ENCODE results near the gene ANKRD60. TPM values are rescaled to one million over a fixed set of nuclear protein-coding genes. Genes with fewer than 3 reads are reported as not detected.
A peak's percentile ranks its signal among the peaks of the same experiment; 100 is the strongest.

Gene ANKRD60
- total RNA-seq, 1 donor from 2014 or later: not detected

- DNase-seq (ENCODE audit: low read depth): no peak
- H3K36me3 ChIP-seq (ENCODE audit: control insufficient read depth, insufficient read depth, low read length): no peaks in the 10 kb centered on the region
- no peak for FAIRE-seq
- H3K4me3 ChIP-seq (ENCODE audit: low read depth, low read length): no peak overlapping the region
- TF ChIP-seq CTCF (IDR thresholded peaks at IDR 0.05; ENCODE audit: insufficient read depth, low read length, severe bottlenecking): no peak
- H3K27me3 ChIP-seq (ENCODE audit: control insufficient read depth, insufficient read depth, low read length): peaks cover 2% of the 10 kb centered on the region
Observed at GRCh38 chr20:58188527-58188926, 39.9 kb downstream of the ANKRD60 start.

- Histone ChIP-seq H3K4me3 (ENCODE audit: low read depth, low read length) (no peak overlapping the region), H3K27me3 (ENCODE audit: control insufficient read depth, insufficient read depth, low read length) (peaks cover 8% of the 10 kb centered on the region), H3K36me3 (ENCODE audit: control insufficient read depth, insufficient read depth, low read length) (no peaks in the 10 kb centered on the region)
- no peak for TF ChIP-seq CTCF (IDR thresholded peaks at IDR 0.05; ENCODE audit: insufficient read depth, low read length, severe bottlenecking)
- FAIRE-seq: no peak
- no peak for DNase-seq (ENCODE audit: low read depth)
Observed at GRCh38 chr20:58184984-58185383, 43.5 kb downstream of the ANKRD60 start.

- H3K36me3 ChIP-seq (ENCODE audit: control insufficient read depth, insufficient read depth, low read length): no peaks in the 10 kb centered on the region
- H3K4me3 ChIP-seq (ENCODE audit: low read depth, low read length): no peak overlapping the region
- H3K27me3 ChIP-seq (ENCODE audit: control insufficient read depth, insufficient read depth, low read length): peaks cover 8% of the 10 kb centered on the region
- no peak for DNase-seq (ENCODE audit: low read depth)
- FAIRE-seq: no peak
- TF ChIP-seq CTCF (IDR thresholded peaks at IDR 0.05; ENCODE audit: insufficient read depth, low read length, severe bottlenecking): no peak
Observed at GRCh38 chr20:58184063-58184462, 44.4 kb downstream of the ANKRD60 start.

GRCh38 chr20:58182521-58183140, 45.8 kb downstream of the ANKRD60 start:
- Histone ChIP-seq H3K36me3 (ENCODE audit: control insufficient read depth, insufficient read depth, low read length) (no peaks in the 10 kb centered on the region), H3K4me3 (ENCODE audit: low read depth, low read length) (no peak overlapping the region), H3K27me3 (ENCODE audit: control insufficient read depth, insufficient read depth, low read length) (peaks cover 14% of the 10 kb centered on the region)
- FAIRE-seq: no peak
- no peak for TF ChIP-seq CTCF (IDR thresholded peaks at IDR 0.05; ENCODE audit: insufficient read depth, low read length, severe bottlenecking)
- DNase-seq (ENCODE audit: low read depth): no peak

GRCh38 chr20:58179432-58180099, 48.9 kb downstream of the ANKRD60 start:
- Histone ChIP-seq H3K36me3 (ENCODE audit: control insufficient read depth, insufficient read depth, low read length) (no peaks in the 10 kb centered on the region), H3K4me3 (ENCODE audit: low read depth, low read length) (no peak overlapping the region), H3K27me3 (ENCODE audit: control insufficient read depth, insufficient read depth, low read length) (peaks cover 21% of the 10 kb centered on the region)
- no peak for DNase-seq (ENCODE audit: low read depth)
- no peak for FAIRE-seq
- peak; percentile 95 for TF ChIP-seq CTCF (IDR thresholded peaks at IDR 0.05; ENCODE audit: insufficient read depth, low read length, severe bottlenecking)

GRCh38 chr20:58179083-58179431, 49.4 kb downstream of the ANKRD60 start:
- Histone ChIP-seq H3K27me3 (ENCODE audit: control insufficient read depth, insufficient read depth, low read length) (peaks cover 21% of the 10 kb centered on the region), H3K36me3 (ENCODE audit: control insufficient read depth, insufficient read depth, low read length) (no peaks in the 10 kb centered on the region), H3K4me3 (ENCODE audit: low read depth, low read length) (no peak overlapping the region)
- FAIRE-seq (no peak), DNase-seq (ENCODE audit: low read depth) (no peak)
- TF ChIP-seq CTCF (IDR thresholded peaks at IDR 0.05; ENCODE audit: insufficient read depth, low read length, severe bottlenecking): no peak
